MCF 10A (cell line): ENCODE results near the gene SETD3. TPM values are rescaled to one million over a fixed set of nuclear protein-coding genes. Genes with fewer than 3 reads are reported as not detected.

ENCODE experiments used
- BruUV-seq: library from RNA; stranded (reverse); fragments of 400-500 nt; replicated peaks from 2 replicates; lab custom pipeline; 2021; lab: Mats Ljungman, UMichigan
- CTCF ChIA-PET: fragments of 300-600 bp; sonication (Branson Sonifier 250); formaldehyde crosslinking; extraction: SDS; loops from one replicate; lab custom pipeline; 2021; ENCODE audit warnings: antibody characterized with exemption, inconsistent platforms; lab: Yijun Ruan, JAX
- POLR2A ChIA-PET: fragments of 300-600, 350-650 bp; sonication (Branson Sonifier 250); formaldehyde crosslinking; extraction: SDS; loops from one replicate; lab custom pipeline; 2020; ENCODE audit warnings: antibody characterized with exemption, inconsistent platforms; lab: Yijun Ruan, JAX
- DNase-seq: peaks from one replicate; pipeline ENCODE4 v3.0.0-alpha.2; 2018; ENCODE audit not compliant: unreplicated experiment
- H3K27ac Mint-ChIP-seq: one replicate; pipeline ENCODE4 v1.8.0; 2022; ENCODE audit warnings: mild to moderate bottlenecking, low read depth, mixed read lengths; ENCODE audit not compliant: unreplicated experiment
- H3K27me3 Mint-ChIP-seq: one replicate; pipeline ENCODE4 v1.8.0; 2022; ENCODE audit warnings: mixed read lengths; ENCODE audit not compliant: insufficient read depth, unreplicated experiment
- H3K36me3 Mint-ChIP-seq: one replicate; pipeline ENCODE4 v1.8.0; 2022; ENCODE audit warnings: mild to moderate bottlenecking, moderate library complexity, mixed read lengths; ENCODE audit not compliant: insufficient read depth, unreplicated experiment
- H3K4me1 Mint-ChIP-seq: one replicate; pipeline ENCODE4 v1.8.0; 2022; ENCODE audit warnings: mixed read lengths; ENCODE audit not compliant: insufficient read depth, unreplicated experiment
- H3K4me3 Mint-ChIP-seq: one replicate; pipeline ENCODE4 v1.8.0; 2022; ENCODE audit warnings: mild to moderate bottlenecking, moderate library complexity, mixed read lengths; ENCODE audit not compliant: unreplicated experiment
- H3K9me3 Mint-ChIP-seq: one replicate; pipeline ENCODE4 v1.8.0; 2022; ENCODE audit warnings: mixed read lengths; ENCODE audit not compliant: unreplicated experiment
- intact Hi-C: fragments of 100-400 bp; cut with micrococcal nuclease; formaldehyde crosslinking; loops from 2 replicates; pipeline ENCODE4 v1.14.1; 2022
- total RNA-seq: library from RNA; stranded (reverse); gene quantifications from 2 replicates; pipeline ENCODE4 v1.2.3, GENCODE V29; 2022
- TF ChIP-seq, protein P1 (sequence below): fragments of 200-600 bp; IDR thresholded peaks from one replicate; pipeline ENCODE4 v1.8.0; 2022; ENCODE audit warnings: antibody characterized with exemption, mild to moderate bottlenecking; ENCODE audit not compliant: unreplicated experiment

Gene SETD3
- total RNA-seq, 1 experiment from 2014 or later: 50.6 TPM

DNA sequence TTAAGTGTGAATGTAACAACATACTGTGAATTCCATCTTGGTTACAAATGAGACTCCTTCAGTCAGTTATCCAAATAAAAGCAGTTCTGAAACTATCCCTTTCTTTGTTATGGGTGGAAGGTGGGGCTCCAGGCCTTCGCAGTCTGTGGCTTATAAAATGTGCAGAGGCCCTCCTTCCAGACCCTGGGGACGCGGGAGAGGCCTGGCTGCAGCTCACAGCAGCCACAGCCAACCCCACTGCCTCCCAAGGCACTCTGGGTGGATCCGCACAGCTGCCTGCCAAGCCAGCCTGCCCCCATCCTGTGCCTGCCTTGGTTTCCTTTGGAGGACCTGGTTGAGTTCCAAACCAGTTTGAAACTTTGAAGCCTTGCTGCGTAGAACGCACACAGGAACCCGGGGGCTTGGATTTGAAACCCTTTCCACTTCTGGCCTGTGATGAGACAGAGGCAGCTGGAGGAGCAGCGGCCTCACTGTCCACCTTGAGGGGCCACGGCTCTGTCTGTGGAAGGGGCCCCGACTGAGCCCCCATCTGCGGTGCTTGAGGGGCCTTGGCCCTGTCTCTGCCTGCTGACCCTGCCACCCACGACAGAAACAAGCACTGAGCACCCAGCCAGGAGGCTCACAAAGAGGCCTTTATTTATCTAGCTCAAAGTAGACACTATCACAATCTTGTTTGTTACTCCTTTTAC lies 30.9 kb upstream of the SETD3 start:
- intact Hi-C loops: no loop called here
- DNase-seq: no peak
- ChIA-PET CTCF (interaction anchor here (0.6 to 2.1 kb wide), 4 partner anchors 98 to 445 kb away, joined by 3 to 9 read pairs (median 4); no protein-coding TSS in a partner anchor), POLR2A (interaction anchor here (0.6 to 0.9 kb wide), 2 partner anchors 16 to 354 kb away, joined by 3 read pairs; no protein-coding TSS in a partner anchor)
- no TSS peak for BruUV-seq
- Mint-ChIP-seq H3K4me1 (no peaks in the 10 kb centered on the region), H3K36me3 (peaks cover 42% of the 10 kb centered on the region), H3K27me3 (no peaks in the 10 kb centered on the region), H3K9me3 (no peaks in the 10 kb centered on the region), H3K4me3 (no peak overlapping the region), H3K27ac (no peak overlapping the region)
- TF ChIP-seq, protein P1, sequence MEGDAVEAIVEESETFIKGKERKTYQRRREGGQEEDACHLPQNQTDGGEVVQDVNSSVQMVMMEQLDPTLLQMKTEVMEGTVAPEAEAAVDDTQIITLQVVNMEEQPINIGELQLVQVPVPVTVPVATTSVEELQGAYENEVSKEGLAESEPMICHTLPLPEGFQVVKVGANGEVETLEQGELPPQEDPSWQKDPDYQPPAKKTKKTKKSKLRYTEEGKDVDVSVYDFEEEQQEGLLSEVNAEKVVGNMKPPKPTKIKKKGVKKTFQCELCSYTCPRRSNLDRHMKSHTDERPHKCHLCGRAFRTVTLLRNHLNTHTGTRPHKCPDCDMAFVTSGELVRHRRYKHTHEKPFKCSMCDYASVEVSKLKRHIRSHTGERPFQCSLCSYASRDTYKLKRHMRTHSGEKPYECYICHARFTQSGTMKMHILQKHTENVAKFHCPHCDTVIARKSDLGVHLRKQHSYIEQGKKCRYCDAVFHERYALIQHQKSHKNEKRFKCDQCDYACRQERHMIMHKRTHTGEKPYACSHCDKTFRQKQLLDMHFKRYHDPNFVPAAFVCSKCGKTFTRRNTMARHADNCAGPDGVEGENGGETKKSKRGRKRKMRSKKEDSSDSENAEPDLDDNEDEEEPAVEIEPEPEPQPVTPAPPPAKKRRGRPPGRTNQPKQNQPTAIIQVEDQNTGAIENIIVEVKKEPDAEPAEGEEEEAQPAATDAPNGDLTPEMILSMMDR: no peak

DNA sequence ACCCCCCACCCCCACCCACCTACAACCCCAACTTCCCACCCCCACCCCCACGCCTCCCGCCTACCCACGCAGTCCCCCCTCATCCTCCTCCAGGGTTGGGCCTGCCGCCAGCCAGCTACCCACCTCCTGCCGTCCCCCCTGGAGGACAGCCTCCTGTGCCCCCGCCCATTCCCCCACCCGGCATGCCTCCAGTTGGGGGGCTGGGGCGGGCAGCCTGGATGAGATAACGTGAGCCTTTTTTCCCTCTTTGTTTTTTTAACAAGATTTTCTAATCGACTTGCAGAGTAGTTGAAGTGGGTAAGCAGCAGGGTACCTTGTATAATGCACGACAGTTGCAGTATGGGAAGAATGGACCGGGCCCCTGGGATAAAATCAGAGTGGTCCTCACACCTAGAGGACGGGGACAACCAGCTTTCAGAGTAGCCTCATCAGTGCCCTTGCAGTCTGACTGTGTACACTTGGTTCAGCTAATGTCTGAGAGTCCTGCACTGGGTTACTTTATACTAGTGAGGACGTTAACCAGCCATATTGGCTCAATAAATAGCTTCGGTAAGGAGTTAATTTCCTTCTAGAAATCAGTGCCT lies 30.0 kb upstream of the SETD3 start:
- no peak for DNase-seq
- intact Hi-C loops: no loop called here
- BruUV-seq: TSS peak; percentile 93
- H3K36me3 Mint-ChIP-seq: peaks cover 47% of the 10 kb centered on the region
- TF ChIP-seq, protein P1: no peak
- no peak overlapping the region for H3K27ac Mint-ChIP-seq
- ChIA-PET POLR2A (interaction anchor here (0.9 kb wide), 1 partner anchor 15 kb away, joined by 3 read pairs; no protein-coding TSS in a partner anchor), CTCF (no interaction called here)
- H3K4me1 Mint-ChIP-seq: no peaks in the 10 kb centered on the region
- no peaks in the 10 kb centered on the region for H3K9me3 Mint-ChIP-seq
- H3K4me3 Mint-ChIP-seq: no peak overlapping the region
- H3K27me3 Mint-ChIP-seq: no peaks in the 10 kb centered on the region

DNA sequence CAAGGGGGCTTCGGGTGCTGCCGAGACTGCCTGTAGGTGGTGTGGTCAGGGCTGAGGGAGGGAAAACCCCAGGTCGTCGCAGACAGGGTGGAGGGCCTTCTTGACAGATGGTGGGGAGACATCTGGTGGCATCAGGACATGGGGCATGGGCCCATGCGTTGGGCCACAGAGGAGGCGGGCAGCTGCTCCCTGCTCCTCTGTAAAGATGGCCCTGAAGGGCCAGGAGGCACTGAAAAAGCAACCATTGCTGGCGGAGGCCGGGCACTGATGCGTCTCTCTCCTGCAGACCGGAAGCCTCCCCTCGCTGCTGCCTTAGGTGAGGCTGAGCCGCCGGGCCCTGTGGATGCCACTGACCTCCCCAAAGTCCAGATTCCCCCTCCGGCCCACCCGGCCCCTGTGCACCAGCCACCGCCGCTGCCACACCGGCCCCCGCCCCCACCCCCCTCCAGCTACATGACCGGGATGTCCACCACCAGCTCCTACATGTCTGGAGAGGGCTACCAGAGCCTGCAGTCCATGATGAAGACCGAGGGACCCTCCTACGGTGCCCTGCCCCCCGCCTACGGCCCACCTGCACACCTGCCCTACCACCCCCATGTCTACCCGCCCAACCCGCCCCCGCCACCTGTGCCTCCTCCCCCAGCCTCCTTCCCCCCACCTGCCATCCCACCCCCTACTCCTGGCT lies 29.4 kb upstream of the SETD3 start:
- Mint-ChIP-seq H3K27me3 (no peaks in the 10 kb centered on the region), H3K4me3 (no peak overlapping the region), H3K4me1 (no peaks in the 10 kb centered on the region), H3K27ac (no peak overlapping the region), H3K9me3 (no peaks in the 10 kb centered on the region), H3K36me3 (peaks cover 53% of the 10 kb centered on the region)
- BruUV-seq: no TSS peak
- DNase-seq: no peak
- TF ChIP-seq, protein P1: no peak
- ChIA-PET POLR2A (no interaction called here), CTCF (no interaction called here)
- intact Hi-C loops: no loop called here
